WI38 (cell line): ENCODE results near the gene TCF4.

ENCODE experiments used
- H3K4me3 ChIP-seq: 2 replicates; pipeline ENCODE4 v1.5.1; 2011; ENCODE audit warnings: low read depth, mild to moderate bottlenecking, control low read depth, low read length
- TF ChIP-seq, protein P1 (sequence below): IDR thresholded peaks from 2 replicates; pipeline ENCODE4 v1.5.1; 2012; ENCODE audit warnings: low read depth, mild to moderate bottlenecking, control low read depth, low read length

Gene TCF4

GRCh38 chr18:55405893-55406406, 182.0 kb downstream of the TCF4 start:
- H3K4me3 ChIP-seq = peak overlapping the region; percentile 37
- TF ChIP-seq, protein P1, sequence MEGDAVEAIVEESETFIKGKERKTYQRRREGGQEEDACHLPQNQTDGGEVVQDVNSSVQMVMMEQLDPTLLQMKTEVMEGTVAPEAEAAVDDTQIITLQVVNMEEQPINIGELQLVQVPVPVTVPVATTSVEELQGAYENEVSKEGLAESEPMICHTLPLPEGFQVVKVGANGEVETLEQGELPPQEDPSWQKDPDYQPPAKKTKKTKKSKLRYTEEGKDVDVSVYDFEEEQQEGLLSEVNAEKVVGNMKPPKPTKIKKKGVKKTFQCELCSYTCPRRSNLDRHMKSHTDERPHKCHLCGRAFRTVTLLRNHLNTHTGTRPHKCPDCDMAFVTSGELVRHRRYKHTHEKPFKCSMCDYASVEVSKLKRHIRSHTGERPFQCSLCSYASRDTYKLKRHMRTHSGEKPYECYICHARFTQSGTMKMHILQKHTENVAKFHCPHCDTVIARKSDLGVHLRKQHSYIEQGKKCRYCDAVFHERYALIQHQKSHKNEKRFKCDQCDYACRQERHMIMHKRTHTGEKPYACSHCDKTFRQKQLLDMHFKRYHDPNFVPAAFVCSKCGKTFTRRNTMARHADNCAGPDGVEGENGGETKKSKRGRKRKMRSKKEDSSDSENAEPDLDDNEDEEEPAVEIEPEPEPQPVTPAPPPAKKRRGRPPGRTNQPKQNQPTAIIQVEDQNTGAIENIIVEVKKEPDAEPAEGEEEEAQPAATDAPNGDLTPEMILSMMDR = no peak

GRCh38 chr18:55405475-55405874, 182.5 kb downstream of the TCF4 start:
- no peak overlapping the region for H3K4me3 ChIP-seq
- TF ChIP-seq, protein P1 = no peak

GRCh38 chr18:55404832-55405465, 183.0 kb downstream of the TCF4 start:
- no peak overlapping the region for H3K4me3 ChIP-seq
- TF ChIP-seq, protein P1 = no peak

- TF ChIP-seq, protein P1 = no peak
- no peak overlapping the region for H3K4me3 ChIP-seq
Measured at GRCh38 chr18:55404136-55404830, 183.7 kb downstream of the TCF4 start.

GRCh38 chr18:55403421-55403949, 184.5 kb downstream of the TCF4 start:
- TF ChIP-seq, protein P1 = no peak
- no peak overlapping the region; the same call in 1 of the 2 replicates for H3K4me3 ChIP-seq

DNA sequence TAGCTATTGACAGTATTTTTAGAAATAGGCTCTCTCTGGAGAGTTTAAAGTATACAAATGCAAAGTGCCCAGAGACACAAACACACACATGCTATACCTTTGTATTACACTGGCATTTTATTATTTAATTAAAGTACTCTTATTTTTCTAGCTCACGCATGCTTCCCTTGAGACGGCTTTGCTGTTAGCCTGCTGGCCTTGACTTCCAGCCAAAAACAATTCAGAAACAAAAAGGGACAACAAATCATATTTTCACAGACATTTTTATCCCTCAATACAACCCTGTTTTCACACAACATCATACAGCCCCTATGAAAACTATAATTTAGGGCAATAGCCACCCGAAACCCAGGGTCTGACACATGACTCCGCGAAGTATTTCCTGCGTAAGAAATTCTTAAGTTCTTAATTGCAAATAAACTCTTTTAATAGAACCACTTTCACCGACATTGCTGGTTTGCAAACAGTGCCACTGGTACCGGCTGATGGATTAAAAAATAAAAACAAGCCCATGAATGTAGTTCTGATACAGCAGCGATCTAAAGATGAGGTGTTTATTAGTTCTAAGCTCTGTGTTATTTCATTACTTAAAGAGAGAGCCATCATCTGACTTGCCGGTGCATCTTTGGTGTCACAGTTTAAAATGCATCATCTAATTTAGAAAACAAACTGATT, 185.1 kb downstream of the TCF4 start:
- TF ChIP-seq, protein P1 = no peak
- peak overlapping the region; percentile 49; the same call in 1 of the 2 replicates for H3K4me3 ChIP-seq
